GM18507 (cell line): ENCODE data around the gene INPP4A.

Experiments
- DNase-seq: peaks from one replicate; pipeline ENCODE4 v3.0.0; 2011; ENCODE audit warnings: low read depth; ENCODE audit not compliant: insufficient read length; ENCODE audit errors: extremely low spot score
- FAIRE-seq: peaks from 2 replicates; lab custom pipeline; 2011; peaks lifted over from hg19 to GRCh38; lab: Jason Lieb, UNC

Gene INPP4A

GRCh38 chr2:98551316-98551715, 106.7 kb downstream of the INPP4A start:
- no peak for FAIRE-seq
- DNase-seq: no peak

- DNase-seq (no peak), FAIRE-seq (no peak)
Observed at GRCh38 chr2:98552499-98553179, 108.0 kb downstream of the INPP4A start.

- no peak for DNase-seq
- FAIRE-seq: no peak
Observed at GRCh38 chr2:98554116-98554861, 109.6 kb downstream of the INPP4A start.

GRCh38 chr2:98555696-98556095, 111.0 kb downstream of the INPP4A start:
- FAIRE-seq (no peak), DNase-seq (no peak)

GRCh38 chr2:98556344-98557033, 111.8 kb downstream of the INPP4A start:
- DNase-seq (peak; percentile 44), FAIRE-seq (peak; percentile 85)

GRCh38 chr2:98558852-98559530, 114.3 kb downstream of the INPP4A start:
- DNase-seq (no peak), FAIRE-seq (no peak)

- no peak for DNase-seq
- FAIRE-seq: peak; percentile 5
Observed at GRCh38 chr2:98559581-98559980, 114.9 kb downstream of the INPP4A start.

GRCh38 chr2:98560256-98560771, 115.7 kb downstream of the INPP4A start:
- FAIRE-seq (no peak), DNase-seq (no peak)

GRCh38 chr2:98561018-98561417, 116.4 kb downstream of the INPP4A start:
- no peak for DNase-seq
- FAIRE-seq: no peak

GRCh38 chr2:98561902-98562695, 117.4 kb downstream of the INPP4A start:
- FAIRE-seq: no peak
- no peak for DNase-seq

GRCh38 chr2:98563394-98563793, 118.7 kb downstream of the INPP4A start:
- FAIRE-seq (no peak), DNase-seq (no peak)

GRCh38 chr2:98564541-98565132, 120.0 kb downstream of the INPP4A start:
- DNase-seq (no peak), FAIRE-seq (no peak)

- DNase-seq (no peak), FAIRE-seq (no peak)
Observed at GRCh38 chr2:98565286-98565860, 120.7 kb downstream of the INPP4A start.

GRCh38 chr2:98565941-98566340, 121.3 kb downstream of the INPP4A start:
- DNase-seq: no peak
- FAIRE-seq: no peak

- FAIRE-seq: no peak
- no peak for DNase-seq
Observed at GRCh38 chr2:98568161-98568956, 123.7 kb downstream of the INPP4A start.

- no peak for FAIRE-seq
- peak; percentile 20 for DNase-seq
Observed at GRCh38 chr2:98569197-98569793, 124.6 kb downstream of the INPP4A start.

- FAIRE-seq: no peak
Observed at GRCh38 chr2:98569915-98570314, 125.3 kb downstream of the INPP4A start.

More at GRCh38 chr2:98569915-98570314, 125.3 kb downstream of the INPP4A start:
- no peak for DNase-seq
